CD8-positive, alpha-beta memory T cell (primary cell): ENCODE data around the gene BOLA3. TPM values are rescaled to one million over a fixed set of nuclear protein-coding genes. Genes with fewer than 3 reads are reported as not detected.
"Not testable (repeated sequence)": the region's sequence is repeated elsewhere in the genome, so short reads cannot be mapped to it uniquely, and the experiment has no call there.

Experiments
- CTCF ChIA-PET: fragments of 350-600 bp; sonication (Branson Sonifier 250); formaldehyde crosslinking; loops from one replicate; lab custom pipeline; 2021; ENCODE audit warnings: antibody characterized with exemption; lab: Charles Lee
- POLR2A ChIA-PET: fragments of 350-600 bp; sonication (Branson Sonifier 250); formaldehyde crosslinking; loops from one replicate; lab custom pipeline; 2021; ENCODE audit warnings: antibody characterized with exemption; lab: Charles Lee
- DNase-seq, 5 donors: peaks; one replicate each; pipeline versions ENCODE4 v3.0.0 to v3.0.0-alpha.2; 2020 to 2022; ENCODE audit warnings: mixed read lengths in 1 of 5
- H3K27ac ChIP-seq: one replicate; pipeline ENCODE4 v1.7.0; 2013; ENCODE audit warnings: low read depth, mild to moderate bottlenecking, low read length, moderate library complexity
- H3K27me3 ChIP-seq: 2 replicates; pipeline ENCODE4 v1.7.0; 2013; ENCODE audit warnings: low read length, mild to moderate bottlenecking; ENCODE audit not compliant: insufficient read depth, poor library complexity, severe bottlenecking
- H3K36me3 ChIP-seq: 2 replicates; pipeline ENCODE4 v1.7.0; 2013; ENCODE audit warnings: mild to moderate bottlenecking, low read length, moderate library complexity; ENCODE audit not compliant: insufficient read depth
- H3K4me1 ChIP-seq: 2 replicates; pipeline ENCODE4 v1.7.0; 2013; ENCODE audit warnings: mild to moderate bottlenecking, low read length, moderate library complexity; ENCODE audit not compliant: insufficient read depth
- H3K4me3 ChIP-seq: 2 replicates; pipeline ENCODE4 v1.7.0; 2013; ENCODE audit warnings: mild to moderate bottlenecking, low read length
- H3K9me3 ChIP-seq: 2 replicates; pipeline ENCODE4 v1.7.0; 2013; ENCODE audit warnings: mild to moderate bottlenecking, low read length
- H3K27ac Mint-ChIP-seq, 8 donors: one replicate each; pipeline ENCODE4 v1.8.0; 2020 to 2021; ENCODE audit warnings: mixed read lengths in 8 of 8, mild to moderate bottlenecking in 6 of 8, inconsistent platforms in 3 of 8, moderate library complexity in 3 of 8
- H3K27me3 Mint-ChIP-seq, 2 donors: one replicate each; pipeline ENCODE4 v1.8.0; 2020 to 2021; ENCODE audit warnings: mixed read lengths in 2 of 2, mild to moderate bottlenecking in 1 of 2, moderate library complexity in 1 of 2
- H3K36me3 Mint-ChIP-seq, 3 donors: one replicate each; pipeline ENCODE4 v1.8.0; 2020 to 2021; ENCODE audit warnings: mixed read lengths in 3 of 3, inconsistent platforms in 1 of 3, mild to moderate bottlenecking in 1 of 3
- H3K4me1 Mint-ChIP-seq, 3 donors: one replicate each; pipeline ENCODE4 v1.8.0; 2020 to 2021; ENCODE audit warnings: mixed read lengths in 3 of 3, inconsistent platforms in 1 of 3, mild to moderate bottlenecking in 1 of 3
- H3K4me3 Mint-ChIP-seq, 7 donors: one replicate each; pipeline ENCODE4 v1.8.0; 2020 to 2021; ENCODE audit warnings: mixed read lengths in 7 of 7, mild to moderate bottlenecking in 6 of 7, moderate library complexity in 4 of 7, inconsistent platforms in 2 of 7
- H3K9me3 Mint-ChIP-seq, 5 donors: one replicate each; pipeline ENCODE4 v1.8.0; 2020 to 2022; ENCODE audit warnings: mixed read lengths in 5 of 5, mild to moderate bottlenecking in 3 of 5, moderate library complexity in 2 of 5, inconsistent platforms in 1 of 5
- polyA plus RNA-seq: library from polyadenylated mRNA; unstranded; fragments of 300-500 nt; fragmentation: Illumina TruSeq; gene quantifications from one replicate; pipeline ENCODE4 v1.2.3, GENCODE V29; 2021
- total RNA-seq, 2 experiments: library from RNA; stranded (reverse); gene quantifications; one replicate each; pipeline ENCODE4 v1.2.3, GENCODE V29; 2021

Gene BOLA3
- total and polyA plus RNA-seq, 3 experiments from 2014 or later, result 74.1 to 133 (median 131) TPM

GRCh38 chr2:74093426-74093825, 54.3 kb downstream of the BOLA3 start:
- H3K9me3 Mint-ChIP-seq, result no peaks in the 10 kb centered on the region
- H3K27me3 Mint-ChIP-seq, result peaks cover 0 to 1% of the 10 kb centered on the region in 2 donors
- no peak overlapping the region for H3K4me3 Mint-ChIP-seq
- no peak overlapping the region for H3K27ac Mint-ChIP-seq
- Histone ChIP-seq H3K36me3 (peaks cover 55% of the 10 kb centered on the region), H3K4me3 (no peak overlapping the region), H3K27ac (no peak overlapping the region), H3K4me1 (no peaks in the 10 kb centered on the region), H3K9me3 (no peaks in the 10 kb centered on the region), H3K27me3 (no peaks in the 10 kb centered on the region)
- no peak for DNase-seq
- peaks cover 15 to 84% (median 21%) of the 10 kb centered on the region in 3 donors for H3K36me3 Mint-ChIP-seq
- POLR2A ChIA-PET, result no interaction called here
- no peaks in the 10 kb centered on the region for H3K4me1 Mint-ChIP-seq
- CTCF ChIA-PET, result no interaction called here

- Histone ChIP-seq H3K27ac (no peak overlapping the region), H3K4me3 (no peak overlapping the region), H3K36me3 (peaks cover 65% of the 10 kb centered on the region), H3K27me3 (no peaks in the 10 kb centered on the region), H3K4me1 (no peaks in the 10 kb centered on the region), H3K9me3 (no peaks in the 10 kb centered on the region)
- H3K4me1 Mint-ChIP-seq, result no peaks in the 10 kb centered on the region
- H3K27ac Mint-ChIP-seq, result peak overlapping the region in 2 of 8 donors; percentile 36 to 86
- no peaks in the 10 kb centered on the region for H3K9me3 Mint-ChIP-seq
- H3K36me3 Mint-ChIP-seq, result peaks cover 15 to 83% (median 22%) of the 10 kb centered on the region in 3 donors
- POLR2A ChIA-PET, result no interaction called here
- CTCF ChIA-PET, result no interaction called here
- DNase-seq, result no peak
- H3K4me3 Mint-ChIP-seq, result no peak overlapping the region
- peaks cover 0 to 1% of the 10 kb centered on the region in 2 donors for H3K27me3 Mint-ChIP-seq
These were observed 55.4 kb downstream of the BOLA3 start for GRCh38 chr2:74092275-74092674.

GRCh38 chr2:74091391-74091790, 56.3 kb downstream of the BOLA3 start:
- POLR2A ChIA-PET, result no interaction called here
- H3K9me3 ChIP-seq, result no peaks in the 10 kb centered on the region
- H3K27ac Mint-ChIP-seq, result peak overlapping the region in 1 of 8 donors; percentile 42
- no peaks in the 10 kb centered on the region for H3K4me1 Mint-ChIP-seq
- H3K27me3 Mint-ChIP-seq, result peaks cover 0 to 1% of the 10 kb centered on the region in 2 donors
- H3K4me1 ChIP-seq, result no peaks in the 10 kb centered on the region
- H3K27ac ChIP-seq, result no peak overlapping the region
- H3K36me3 ChIP-seq, result peaks cover 67% of the 10 kb centered on the region
- H3K9me3 Mint-ChIP-seq, result no peaks in the 10 kb centered on the region
- DNase-seq, result no peak
- CTCF ChIA-PET, result no interaction called here
- no peaks in the 10 kb centered on the region for H3K27me3 ChIP-seq
- H3K4me3 Mint-ChIP-seq, result peak overlapping the region in 1 of 7 donors; percentile 27
- no peak overlapping the region for H3K4me3 ChIP-seq
- H3K36me3 Mint-ChIP-seq, result peaks cover 15 to 88% (median 21%) of the 10 kb centered on the region in 3 donors

- H3K27ac Mint-ChIP-seq, result no peak overlapping the region
- peaks cover 0 to 4% (median 0%) of the 10 kb centered on the region in 3 donors for H3K4me1 Mint-ChIP-seq
- DNase-seq, result no peak
These were observed 57.6 kb downstream of the BOLA3 start for GRCh38 chr2:74089816-74090745.

GRCh38 chr2:74088676-74089075, 59.0 kb downstream of the BOLA3 start:
- H3K27ac Mint-ChIP-seq, H3K4me1 Mint-ChIP-seq, H3K9me3 Mint-ChIP-seq, H3K27ac ChIP-seq, H3K4me3 ChIP-seq, DNase-seq, H3K4me1 ChIP-seq, H3K27me3 ChIP-seq, H3K27me3 Mint-ChIP-seq, POLR2A ChIA-PET, H3K9me3 ChIP-seq, H3K4me3 Mint-ChIP-seq: not testable (repeated sequence)
- CTCF ChIA-PET, result interaction anchor here (0.7 kb wide), 1 partner anchor 163 kb away, joined by 3 read pairs; no protein-coding TSS in a partner anchor
- peaks cover 51% of the 10 kb centered on the region for H3K36me3 ChIP-seq
- H3K36me3 Mint-ChIP-seq, result peaks cover 6 to 86% (median 21%) of the 10 kb centered on the region in 3 donors

More at GRCh38 chr2:74089816-74090745, 57.6 kb downstream of the BOLA3 start:
- no peaks in the 10 kb centered on the region for H3K9me3 Mint-ChIP-seq
- Histone ChIP-seq H3K27ac (no peak overlapping the region), H3K4me3 (no peak overlapping the region), H3K4me1 (no peaks in the 10 kb centered on the region), H3K36me3 (peaks cover 64% of the 10 kb centered on the region), H3K27me3 (no peaks in the 10 kb centered on the region), H3K9me3 (no peaks in the 10 kb centered on the region)
- H3K36me3 Mint-ChIP-seq, result peaks cover 15 to 89% (median 21%) of the 10 kb centered on the region in 3 donors
- peaks cover 0 to 1% of the 10 kb centered on the region in 2 donors for H3K27me3 Mint-ChIP-seq
- H3K4me3 Mint-ChIP-seq, result no peak overlapping the region
- ChIA-PET POLR2A (no interaction called here), CTCF (interaction anchor here (0.6 kb wide), 1 partner anchor 14 kb away, joined by 3 read pairs; no protein-coding TSS in a partner anchor)

- Histone ChIP-seq H3K36me3 (peaks cover 42% of the 10 kb centered on the region), H3K27me3 (no peaks in the 10 kb centered on the region), H3K4me1 (no peaks in the 10 kb centered on the region), H3K9me3 (no peaks in the 10 kb centered on the region), H3K4me3 (no peak overlapping the region), H3K27ac (no peak overlapping the region)
- ChIA-PET POLR2A (no interaction called here), CTCF (no interaction called here)
- peaks cover 0 to 1% of the 10 kb centered on the region in 2 donors for H3K27me3 Mint-ChIP-seq
- no peak overlapping the region for H3K4me3 Mint-ChIP-seq
- peaks cover 0 to 4% (median 0%) of the 10 kb centered on the region in 3 donors for H3K4me1 Mint-ChIP-seq
- no peaks in the 10 kb centered on the region for H3K9me3 Mint-ChIP-seq
- no peak for DNase-seq
- H3K36me3 Mint-ChIP-seq, result peaks cover 6 to 84% (median 27%) of the 10 kb centered on the region in 3 donors
- H3K27ac Mint-ChIP-seq, result peak overlapping the region in 1 of 8 donors; percentile 65
These were observed 60.0 kb downstream of the BOLA3 start for GRCh38 chr2:74087696-74088095.

GRCh38 chr2:74086021-74086420, 61.7 kb downstream of the BOLA3 start:
- Histone ChIP-seq H3K4me3 (no peak overlapping the region), H3K9me3 (no peaks in the 10 kb centered on the region), H3K27me3 (no peaks in the 10 kb centered on the region), H3K27ac (no peak overlapping the region), H3K36me3 (peaks cover 45% of the 10 kb centered on the region), H3K4me1 (no peaks in the 10 kb centered on the region)
- Mint-ChIP-seq H3K4me1 (peaks cover 0 to 4% (median 0%) of the 10 kb centered on the region in 3 donors), H3K36me3 (peaks cover 3 to 87% (median 26%) of the 10 kb centered on the region in 3 donors), H3K4me3 (no peak overlapping the region), H3K27ac (peak overlapping the region in 3 of 8 donors; percentile 47 to 80 (median 74)), H3K27me3 (peaks cover 0 to 1% of the 10 kb centered on the region in 2 donors), H3K9me3 (no peaks in the 10 kb centered on the region)
- DNase-seq, result no peak
- POLR2A ChIA-PET, result no interaction called here
- CTCF ChIA-PET, result no interaction called here
